Panc1 (cell line): ENCODE data around the gene PSMA5. TPM values are rescaled to one million over a fixed set of nuclear protein-coding genes. Genes with fewer than 3 reads are reported as not detected.

Source experiments
- ATAC-seq: fragments of 200-7000 bp; cut with Tn5 transposase; 2 replicates; pipeline ENCODE4 v1.9.1; 2020; ENCODE audit warnings: mild to moderate bottlenecking, moderate library complexity
- BruUV-seq: library from RNA; stranded (reverse); fragments of 400-500 nt; replicated peaks from 2 replicates; lab custom pipeline; 2021; lab: Mats Ljungman, UMichigan
- CTCF ChIA-PET: fragments of 300-600 bp; sonication (Branson Sonifier 250); formaldehyde crosslinking; loops from one replicate; lab custom pipeline; 2022; ENCODE audit warnings: antibody characterized with exemption; lab: Charles Lee
- POLR2A ChIA-PET: fragments of 300-600 bp; sonication (Branson Sonifier 250); formaldehyde crosslinking; loops from one replicate; lab custom pipeline; 2022; ENCODE audit warnings: antibody characterized with exemption; lab: Charles Lee
- DNase-seq: peaks from one replicate; pipeline ENCODE4 v3.0.0-alpha.2; 2010; ENCODE audit warnings: low read depth, low spot score
- H3K27ac ChIP-seq: 2 replicates; pipeline ENCODE4 v1.5.1; 2011; ENCODE audit warnings: mild to moderate bottlenecking, low read length, inconsistent platforms
- H3K27me3 ChIP-seq: fragments of 200-500 bp; sonication (Bioruptor generic); 2 replicates; pipeline ENCODE4 v1.6.0; 2014; ENCODE audit warnings: low read length, inconsistent platforms; ENCODE audit not compliant: control insufficient read depth, insufficient read depth
- H3K36me3 ChIP-seq: fragments of 200-500 bp; sonication (Bioruptor generic); 2 replicates; pipeline ENCODE4 v1.5.1; 2014; ENCODE audit warnings: inconsistent platforms, mild to moderate bottlenecking, low read length, moderate library complexity; ENCODE audit not compliant: control insufficient read depth, insufficient read depth
- H3K4me1 ChIP-seq: 2 replicates; pipeline ENCODE4 v1.5.1; 2011; ENCODE audit warnings: inconsistent platforms, mild to moderate bottlenecking, low read length, moderate library complexity; ENCODE audit not compliant: control insufficient read depth, insufficient read depth
- H3K4me3 ChIP-seq, 2 experiments: 2 replicates each; pipeline ENCODE4 v1.5.1; 2011 to 2012; ENCODE audit warnings: low read depth in 2 of 2, low read length in 2 of 2, mild to moderate bottlenecking in 2 of 2, inconsistent platforms in 1 of 2, moderate library complexity in 1 of 2
- H3K9me3 ChIP-seq: fragments of 200-500 bp; sonication (Bioruptor generic); 2 replicates; pipeline ENCODE4 v1.5.1; 2014; ENCODE audit warnings: low read depth, mild to moderate bottlenecking, inconsistent platforms, low read length, moderate library complexity; ENCODE audit not compliant: control insufficient read depth, insufficient read depth
- CTCF ChIP-seq: fragments of 450-650 bp; IDR thresholded peaks from 2 replicates; pipeline ENCODE4 v1.5.1; 2017; ENCODE audit warnings: mild to moderate bottlenecking
- POLR2AphosphoS5 ChIP-seq: IDR thresholded peaks from 2 replicates; pipeline ENCODE4 v1.6.1; 2012; ENCODE audit warnings: mild to moderate bottlenecking, low read depth, low read length, moderate library complexity
- REST ChIP-seq, 2 experiments: IDR thresholded peaks; 2 replicates each; pipeline ENCODE4 v1.6.1; 2011 to 2012; ENCODE audit warnings: low read depth in 2 of 2, control low read depth in 1 of 2, low read length in 1 of 2, mild to moderate bottlenecking in 1 of 2, moderate library complexity in 1 of 2; ENCODE audit not compliant: insufficient read depth in 1 of 2
- SIN3A ChIP-seq: IDR thresholded peaks from 2 replicates; pipeline ENCODE4 v1.6.1; 2012; ENCODE audit warnings: low read depth, mild to moderate bottlenecking, low read length, moderate library complexity, borderline replicate concordance; ENCODE audit not compliant: insufficient read depth
- TCF7L2 ChIP-seq: IDR thresholded peaks from 2 replicates; pipeline ENCODE4 v1.6.1; 2011; ENCODE audit warnings: mild to moderate bottlenecking, low read depth, low read length, inconsistent platforms
- in situ Hi-C: cut with HindIII; loops from 2 replicates; pipeline ENCODE4 v1.10.0; 2016; ENCODE audit warnings: low sequenced_read_pairs, low pct_unique_long_range_greater_than_20kb
- intact Hi-C: fragments of 100-400 bp; cut with micrococcal nuclease; formaldehyde crosslinking; loops from one replicate; pipeline ENCODE4 v1.10.0; 2022; ENCODE audit not compliant: unreplicated experiment
- total RNA-seq: library from RNA; stranded (reverse); gene quantifications from one replicate; pipeline ENCODE4 v1.2.1, GENCODE V29; 2021; ENCODE audit not compliant: unreplicated experiment

Gene PSMA5
- total RNA-seq, 1 experiment from 2014 or later: 118 TPM

- Histone ChIP-seq H3K27me3 (no peaks in the 10 kb centered on the region), H3K9me3 (no peaks in the 10 kb centered on the region), H3K36me3 (peaks cover 8% of the 10 kb centered on the region), H3K27ac (peak overlapping the region; percentile 79), H3K4me3 (peak overlapping the region; percentile 50 to 63), H3K4me1 (peaks cover 11% of the 10 kb centered on the region)
- POLR2A ChIA-PET: interaction anchor here (0.6 kb wide), 1 partner anchor 323 kb away, joined by 3 read pairs; the partner anchor contains the start of gene TAF13
- in situ Hi-C loops: no loop called here
- ATAC-seq (peak; percentile 25), DNase-seq (no peak)
- no TSS peak for BruUV-seq
- CTCF ChIA-PET: interaction anchor here (0.6 to 1.3 kb wide), 4 partner anchors 94 to 134 kb away, joined by 3 to 6 read pairs (median 4); partner anchors contain the start of gene CYB561D1
- intact Hi-C loops: loop anchor here (1.0 to 5.0 kb wide), 2 partner anchors 121 to 136 kb away; no protein-coding TSS in a partner anchor
- TF ChIP-seq POLR2AphosphoS5 (no peak), REST (IDR thresholded peaks at IDR 0.05; ENCODE audit: insufficient read depth in 1 of 2, low read depth in 2 of 2, low read length in 1 of 2) (no peak), CTCF (no peak), SIN3A (no peak), TCF7L2 (no peak)
Measured at GRCh38 chr1:109398343-109399225, 27.7 kb downstream of the PSMA5 start.

GRCh38 chr1:109397581-109398342, 28.5 kb downstream of the PSMA5 start, which contains the start of gene SORT1:
SORT1 (minus strand) TSS chr1:109397918; CDS start chr1:109397892, 26 bp downstream.
- DNase-seq (no peak), ATAC-seq (peak; percentile 98)
- Histone ChIP-seq H3K27me3 (no peaks in the 10 kb centered on the region), H3K36me3 (peaks cover 4% of the 10 kb centered on the region), H3K4me1 (peaks cover 18% of the 10 kb centered on the region), H3K9me3 (no peaks in the 10 kb centered on the region), H3K27ac (peak within 1 kb of the TSS; percentile 79), H3K4me3 (peak within 1 kb of the TSS; percentile 50 to 63)
- intact Hi-C loops (loop anchor here (5.0 kb wide), 1 partner anchor 135 kb away; no protein-coding TSS in a partner anchor), in situ Hi-C loops (no loop called here)
- no TSS peak for BruUV-seq
- no peak for TF ChIP-seq CTCF
- no peak for TF ChIP-seq POLR2AphosphoS5
- no peak for TF ChIP-seq TCF7L2
- no peak for TF ChIP-seq REST (IDR thresholded peaks at IDR 0.05; ENCODE audit: insufficient read depth in 1 of 2, low read depth in 2 of 2, low read length in 1 of 2)
- peak; percentile 54; the same call in 1 of the 2 replicates for TF ChIP-seq SIN3A
- CTCF ChIA-PET: interaction anchor here (0.8 kb wide), 1 partner anchor 93 kb away, joined by 3 read pairs; no protein-coding TSS in a partner anchor
- POLR2A ChIA-PET: no interaction called here
